ENCODE measurements around the gene AK8. TPM values are rescaled to one million over a fixed set of nuclear protein-coding genes. Genes with fewer than 3 reads are reported as not detected.

AK8 gene
- total RNA-seq, 3 donors from 2014 or later (not counting 1 experiment from before 2014, with no cell fraction given) = 0.14 to 0.21 (median 0.18) TPM

- Histone ChIP-seq H3K36me3 (ENCODE audit: control insufficient read depth, insufficient read depth, low read length) (no peaks in the 10 kb centered on the region), H3K27ac (ENCODE audit: low read length) (no peak overlapping the region), H3K4me3 (ENCODE audit: low read length) (no peak overlapping the region), H3K9me3 (ENCODE audit: control insufficient read depth, insufficient read depth, low read length) (no peaks in the 10 kb centered on the region), H3K4me1 (ENCODE audit: control insufficient read depth, insufficient read depth, low read length) (no peaks in the 10 kb centered on the region), H3K27me3 (ENCODE audit: control insufficient read depth, insufficient read depth, low read length) (no peaks in the 10 kb centered on the region)
- Mint-ChIP-seq H3K4me3 (no peak overlapping the region), H3K9me3 (no peaks in the 10 kb centered on the region), H3K36me3 (no peaks in the 10 kb centered on the region), H3K4me1 (no peaks in the 10 kb centered on the region), H3K27ac (no peak overlapping the region), H3K27me3 (ENCODE audit: low read depth in 2 of 2) (peaks cover 8 to 25% of the 10 kb centered on the region in 2 donors)
- ATAC-seq (no peak), DNase-seq (no peak)
- intact Hi-C loops (cut with micrococcal nuclease) = no loop called here
- no peak for TF ChIP-seq CTCF (IDR thresholded peaks at IDR 0.05)
- 79% methylated on average over 3 of the region's 3 CpGs for WGBS (ENCODE audit: insufficient coverage)
These were observed 146.9 kb downstream of the AK8 start for GRCh38 chr9:132731230-132731629.

GRCh38 chr9:132730054-132731033, 147.7 kb downstream of the AK8 start:
- ATAC-seq (no peak), DNase-seq (no peak)
- intact Hi-C loops (cut with micrococcal nuclease) = no loop called here
- no peak for TF ChIP-seq CTCF (IDR thresholded peaks at IDR 0.05)
- no peaks in the 10 kb centered on the region for H3K9me3 Mint-ChIP-seq
- Histone ChIP-seq H3K9me3 (ENCODE audit: control insufficient read depth, insufficient read depth, low read length) (no peaks in the 10 kb centered on the region), H3K4me3 (ENCODE audit: low read length) (no peak overlapping the region), H3K27me3 (ENCODE audit: control insufficient read depth, insufficient read depth, low read length) (no peaks in the 10 kb centered on the region), H3K36me3 (ENCODE audit: control insufficient read depth, insufficient read depth, low read length) (no peaks in the 10 kb centered on the region), H3K27ac (ENCODE audit: low read length) (no peak overlapping the region), H3K4me1 (ENCODE audit: control insufficient read depth, insufficient read depth, low read length) (no peaks in the 10 kb centered on the region)
- no peaks in the 10 kb centered on the region for H3K36me3 Mint-ChIP-seq
- H3K27ac Mint-ChIP-seq = no peak overlapping the region
- peaks cover 8 to 25% of the 10 kb centered on the region in 2 donors for H3K27me3 Mint-ChIP-seq (ENCODE audit: low read depth in 2 of 2)
- whole genome bisulfite sequencing (ENCODE audit: insufficient coverage) = 86% methylated on average over 16 of the region's 16 CpGs
- H3K4me1 Mint-ChIP-seq = no peaks in the 10 kb centered on the region
- H3K4me3 Mint-ChIP-seq = no peak overlapping the region

GRCh38 chr9:132729235-132729890, 148.7 kb downstream of the AK8 start:
- Histone ChIP-seq H3K4me3 (ENCODE audit: low read length) (no peak overlapping the region), H3K9me3 (ENCODE audit: control insufficient read depth, insufficient read depth, low read length) (no peaks in the 10 kb centered on the region), H3K4me1 (ENCODE audit: control insufficient read depth, insufficient read depth, low read length) (no peaks in the 10 kb centered on the region), H3K36me3 (ENCODE audit: control insufficient read depth, insufficient read depth, low read length) (no peaks in the 10 kb centered on the region), H3K27me3 (ENCODE audit: control insufficient read depth, insufficient read depth, low read length) (no peaks in the 10 kb centered on the region), H3K27ac (ENCODE audit: low read length) (no peak overlapping the region)
- TF ChIP-seq CTCF (IDR thresholded peaks at IDR 0.05) = no peak
- Mint-ChIP-seq H3K36me3 (no peaks in the 10 kb centered on the region), H3K27me3 (ENCODE audit: low read depth in 2 of 2) (peaks cover 8 to 25% of the 10 kb centered on the region in 2 donors), H3K27ac (no peak overlapping the region), H3K9me3 (no peaks in the 10 kb centered on the region), H3K4me3 (no peak overlapping the region), H3K4me1 (no peaks in the 10 kb centered on the region)
- DNase-seq (no peak), ATAC-seq (no peak)
- 80% methylated on average over 5 of the region's 5 CpGs for WGBS (ENCODE audit: insufficient coverage)
- intact Hi-C loops (cut with micrococcal nuclease) = no loop called here

Data from natural killer cell (primary cell).